T-helper 2 cell (primary cell): ENCODE data around the gene SLC6A3.

ENCODE experiments used
- DNase-seq, 5 experiments: peaks; one replicate each; pipeline versions ENCODE4 v3.0.0 to v3.0.0-alpha.2; 2012 to 2022

Gene SLC6A3

DNA sequence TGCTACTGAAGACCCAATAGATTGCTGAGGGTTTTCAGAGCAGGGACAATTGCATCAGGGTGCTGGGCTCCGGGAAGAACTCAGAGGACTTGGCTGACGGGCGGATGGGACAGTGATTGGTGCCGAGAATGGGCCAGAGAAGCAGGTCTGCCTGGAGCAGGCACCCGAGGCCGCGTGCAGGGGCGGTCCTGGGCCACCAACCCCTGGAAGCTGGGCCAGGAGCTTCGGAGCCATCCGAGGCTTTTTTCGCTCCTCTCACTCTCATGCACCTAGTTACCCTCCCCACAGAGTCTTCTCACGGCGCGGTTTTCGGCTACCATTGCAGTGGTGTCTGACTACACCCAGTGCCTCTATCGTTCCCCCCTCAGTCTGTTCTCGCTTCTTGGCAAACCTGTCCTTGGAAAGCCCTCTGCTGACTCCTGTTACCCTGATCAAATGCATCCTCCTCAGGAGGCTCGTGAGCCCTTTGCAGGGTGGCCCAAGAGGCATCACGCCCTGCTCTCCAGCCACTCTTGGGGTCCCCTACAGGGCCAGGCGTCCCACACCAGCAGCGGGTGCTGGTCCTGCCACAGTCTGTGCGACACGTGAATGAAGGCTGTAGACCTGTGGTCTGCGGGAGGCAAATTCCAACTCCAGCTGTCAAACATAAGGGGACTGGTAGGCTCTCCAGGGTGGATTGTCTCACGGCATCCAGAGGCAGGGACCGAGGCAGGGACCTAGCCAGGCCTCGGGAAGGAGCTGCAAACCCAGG, 99.2 kb downstream of the SLC6A3 start:
- DNase-seq = no peak

DNA sequence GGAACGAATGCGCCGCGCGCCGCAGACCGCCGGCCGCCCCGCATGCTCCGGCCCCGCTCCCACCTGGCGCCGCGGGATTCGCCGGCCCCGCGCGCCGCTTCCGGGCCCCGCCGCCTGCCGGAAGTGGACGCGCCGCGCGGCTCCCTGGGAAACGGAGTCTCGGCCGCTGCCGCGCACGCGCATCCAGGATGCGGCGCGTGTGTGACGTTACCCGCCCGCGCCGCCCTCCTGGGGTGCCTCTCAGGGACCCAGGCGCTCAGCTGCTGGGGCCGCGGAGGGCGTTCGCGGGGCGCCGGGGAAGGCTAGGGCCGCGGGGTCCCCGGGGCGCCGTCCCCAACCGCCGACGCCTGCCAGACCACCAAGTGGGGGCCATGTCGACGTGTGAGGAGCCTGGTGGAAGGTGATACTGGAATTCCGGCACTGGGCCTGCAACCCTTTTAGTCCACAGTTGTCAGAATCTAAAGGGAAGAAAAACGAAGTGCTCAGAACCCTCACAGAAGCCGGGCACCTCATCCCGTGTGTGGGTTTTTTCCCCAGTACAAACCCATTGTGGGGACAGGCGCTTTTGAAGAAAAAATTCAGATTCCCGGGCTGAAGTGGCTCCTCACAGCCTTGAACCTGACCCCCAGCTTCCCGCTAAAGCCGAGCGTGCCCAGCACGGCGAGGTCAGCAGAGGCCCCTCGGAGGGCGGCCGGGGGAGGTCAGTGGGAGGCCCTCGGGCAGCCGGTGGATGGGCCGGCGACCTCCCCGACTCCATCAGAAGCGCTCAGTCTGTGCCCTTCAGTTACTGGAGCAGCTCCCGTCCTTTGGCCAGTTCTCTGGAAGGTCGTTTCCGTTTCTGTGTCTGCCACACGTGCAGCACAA, 100.0 kb downstream of the SLC6A3 start, which contains the start of gene CLPTM1L:
TSS of gene CLPTM1L (minus strand) at position 125 of the 864 bp plus-strand sequence. CDS start 258 bp downstream, outside the sequence.
- peak; percentile 80 to 93 (median 84) for DNase-seq

DNA sequence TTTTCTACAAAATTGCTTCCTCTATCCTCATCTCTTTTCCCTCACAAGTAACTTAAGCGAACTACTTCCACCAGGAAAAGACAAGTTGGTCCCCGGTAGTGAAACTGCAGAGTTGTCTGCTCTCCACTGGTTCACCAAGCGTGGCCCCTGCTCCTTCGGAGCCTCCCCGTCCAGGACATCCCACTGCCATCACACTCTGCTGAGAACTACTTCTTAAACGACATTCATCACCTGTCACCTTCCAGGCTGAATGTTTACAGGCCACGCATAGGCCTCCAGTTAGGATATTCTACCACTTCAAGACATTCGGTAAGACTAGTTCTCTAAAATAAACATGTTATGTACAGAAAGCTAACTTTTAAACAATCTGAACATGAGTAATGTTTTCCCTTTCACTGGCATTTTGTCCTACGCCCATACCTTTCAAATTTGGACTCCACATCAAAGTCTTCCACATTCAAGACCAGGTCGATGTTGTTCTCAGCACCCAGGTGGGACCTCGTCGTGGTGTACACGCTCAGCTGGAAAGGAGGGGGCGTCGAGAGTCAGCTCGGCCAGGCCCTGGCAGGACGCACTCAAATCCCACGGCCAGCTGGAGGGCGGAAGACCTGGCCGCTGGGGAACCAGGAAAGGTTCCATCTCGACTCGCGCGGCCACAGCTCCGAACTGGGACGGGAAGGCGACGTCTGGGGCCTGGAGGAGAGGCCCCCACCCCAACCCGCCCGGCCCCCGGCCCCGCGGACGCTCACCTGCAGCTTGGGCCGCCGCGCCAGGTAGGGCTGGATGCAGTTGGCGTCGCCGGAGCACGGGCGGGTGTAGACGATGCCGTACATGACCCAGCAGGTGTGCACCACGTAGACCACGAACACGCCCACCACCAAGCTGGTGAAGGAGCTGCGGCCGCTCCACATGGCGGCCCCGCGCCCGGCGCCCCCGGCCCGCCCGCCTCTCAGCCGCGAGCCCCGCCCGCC, 101.0 kb downstream of the SLC6A3 start:
- DNase-seq = peak in 1 of 5 experiments; percentile 12

DNA sequence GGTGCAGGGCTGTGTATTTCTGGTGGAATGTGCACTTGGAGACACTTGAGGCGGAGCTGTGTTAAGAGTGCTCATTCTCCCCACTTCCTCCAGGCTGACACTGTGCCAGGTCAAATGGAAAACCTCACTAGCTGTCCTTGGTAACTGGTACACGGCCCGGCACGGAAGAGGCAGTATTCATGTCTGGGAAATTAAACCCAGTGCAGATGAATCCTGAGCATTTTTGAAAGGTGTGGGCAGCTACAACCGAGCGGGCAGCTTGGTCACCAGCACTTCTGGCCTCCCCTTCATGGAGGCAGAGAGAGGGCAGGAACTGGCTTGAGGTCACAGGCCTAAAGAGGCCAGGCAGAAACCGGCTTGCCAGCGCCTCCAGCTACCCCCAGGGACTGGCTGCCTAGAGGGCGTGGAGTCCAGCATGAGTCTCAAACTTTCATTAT, 101.9 kb downstream of the SLC6A3 start:
- no peak for DNase-seq
